Vagina (tissue), 2 donors: ENCODE data around the gene TLCD1.

Experiments used
- POLR2A ChIP-seq, 2 donors: fragments of 450-650 bp; IDR thresholded peaks; one replicate each; pipeline ENCODE4 v1.6.1; 2017; ENCODE audit warnings: antibody characterized with exemption in 2 of 2, mild to moderate bottlenecking in 2 of 2, moderate library complexity in 2 of 2
- POLR2AphosphoS5 ChIP-seq, 2 donors: sonication (generic); formaldehyde crosslinking; IDR thresholded peaks; one replicate each; pipeline ENCODE4 v1.9.0; 2017; ENCODE audit warnings: antibody characterized with exemption in 2 of 2, mild to moderate bottlenecking in 2 of 2, low read depth in 1 of 2; ENCODE audit not compliant: insufficient read depth in 1 of 2
- TF ChIP-seq, protein P1 (sequence below), 3 experiments: fragments of 450-650 bp in 2 of 3; fragments of 200-600 bp in 1 of 3; sonication (generic) in 1 of 3; IDR thresholded peaks; one replicate each; pipeline ENCODE4 v1.5.1; 2017 to 2019; ENCODE audit warnings: antibody characterized with exemption in 3 of 3, mild to moderate bottlenecking in 2 of 3, moderate library complexity in 2 of 3

GRCh38 chr17:28749516-28750177, 23.6 kb upstream of the TLCD1 start:
- TF ChIP-seq, protein P1, sequence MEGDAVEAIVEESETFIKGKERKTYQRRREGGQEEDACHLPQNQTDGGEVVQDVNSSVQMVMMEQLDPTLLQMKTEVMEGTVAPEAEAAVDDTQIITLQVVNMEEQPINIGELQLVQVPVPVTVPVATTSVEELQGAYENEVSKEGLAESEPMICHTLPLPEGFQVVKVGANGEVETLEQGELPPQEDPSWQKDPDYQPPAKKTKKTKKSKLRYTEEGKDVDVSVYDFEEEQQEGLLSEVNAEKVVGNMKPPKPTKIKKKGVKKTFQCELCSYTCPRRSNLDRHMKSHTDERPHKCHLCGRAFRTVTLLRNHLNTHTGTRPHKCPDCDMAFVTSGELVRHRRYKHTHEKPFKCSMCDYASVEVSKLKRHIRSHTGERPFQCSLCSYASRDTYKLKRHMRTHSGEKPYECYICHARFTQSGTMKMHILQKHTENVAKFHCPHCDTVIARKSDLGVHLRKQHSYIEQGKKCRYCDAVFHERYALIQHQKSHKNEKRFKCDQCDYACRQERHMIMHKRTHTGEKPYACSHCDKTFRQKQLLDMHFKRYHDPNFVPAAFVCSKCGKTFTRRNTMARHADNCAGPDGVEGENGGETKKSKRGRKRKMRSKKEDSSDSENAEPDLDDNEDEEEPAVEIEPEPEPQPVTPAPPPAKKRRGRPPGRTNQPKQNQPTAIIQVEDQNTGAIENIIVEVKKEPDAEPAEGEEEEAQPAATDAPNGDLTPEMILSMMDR (IDR thresholded peaks at IDR 0.05): no peak
- TF ChIP-seq POLR2A (IDR thresholded peaks at IDR 0.05) (no peak), POLR2AphosphoS5 (IDR thresholded peaks at IDR 0.05; ENCODE audit: insufficient read depth in 1 of 2, low read depth in 1 of 2) (no peak)
